Endodermal cell (in vitro differentiated cells): ENCODE data around the gene UBQLN4. TPM values are rescaled to one million over a fixed set of nuclear protein-coding genes. Genes with fewer than 3 reads are reported as not detected.

Experiments used
- DNase-seq: peaks from one replicate; pipeline ENCODE4 v3.0.0-alpha.2; 2017
- H3K27ac ChIP-seq: 2 replicates; pipeline ENCODE4 v1.5.1; 2013; ENCODE audit warnings: mild to moderate bottlenecking, low read depth, low read length, moderate library complexity
- H3K27me3 ChIP-seq: 2 replicates; pipeline ENCODE4 v1.6.1; 2013; ENCODE audit warnings: mild to moderate bottlenecking, low read length, moderate library complexity; ENCODE audit not compliant: insufficient read depth, control insufficient read depth, poor library complexity, severe bottlenecking
- H3K36me3 ChIP-seq: 2 replicates; pipeline ENCODE4 v1.7.0; 2013; ENCODE audit warnings: mild to moderate bottlenecking, low read length, moderate library complexity; ENCODE audit not compliant: control insufficient read depth, insufficient read depth
- H3K4me1 ChIP-seq: one replicate; pipeline ENCODE4 v1.7.0; 2013; ENCODE audit warnings: low read length; ENCODE audit not compliant: control insufficient read depth, insufficient read depth
- H3K4me3 ChIP-seq: 2 replicates; pipeline ENCODE4 v1.5.1; 2013; ENCODE audit warnings: mild to moderate bottlenecking, low read length, moderate library complexity
- H3K9ac ChIP-seq: 2 replicates; pipeline ENCODE4 v1.6.1; 2013; ENCODE audit warnings: mild to moderate bottlenecking, low read length, moderate library complexity; ENCODE audit not compliant: poor library complexity, severe bottlenecking; ENCODE audit errors: extremely low read depth
- H3K9me3 ChIP-seq: 2 replicates; pipeline ENCODE4 v1.6.1; 2013; ENCODE audit warnings: mild to moderate bottlenecking, low read length, moderate library complexity; ENCODE audit not compliant: control insufficient read depth
- H3K27ac Mint-ChIP-seq: 2 replicates; pipeline ENCODE4 v1.8.0; 2020; ENCODE audit warnings: mixed read lengths
- H3K27me3 Mint-ChIP-seq: 2 replicates; pipeline ENCODE4 v1.8.0; 2021; ENCODE audit warnings: mild to moderate bottlenecking, mixed read lengths; ENCODE audit not compliant: insufficient read depth
- H3K36me3 Mint-ChIP-seq: 2 replicates; pipeline ENCODE4 v1.8.0; 2020; ENCODE audit warnings: low read depth, mixed read lengths
- H3K4me1 Mint-ChIP-seq: 2 replicates; pipeline ENCODE4 v1.8.0; 2020; ENCODE audit warnings: mixed read lengths
- H3K4me3 Mint-ChIP-seq: 2 replicates; pipeline ENCODE4 v1.8.0; 2020; ENCODE audit warnings: mild to moderate bottlenecking, moderate library complexity, mixed read lengths
- H3K9me3 Mint-ChIP-seq: 2 replicates; pipeline ENCODE4 v1.8.0; 2020; ENCODE audit warnings: mild to moderate bottlenecking, mixed read lengths
- WGBS, 2 experiments: methylation state at CpG; one replicate each; pipeline versions ENCODE4 v1.1.5 to v1.1.7; 2013; ENCODE audit warnings: missing lambda C conversion rate in 2 of 2, mixed read lengths in 1 of 2; ENCODE audit not compliant: insufficient coverage in 1 of 2, insufficient read length in 1 of 2; 5-methylcytosine and 5-hydroxymethylcytosine counted together
- total RNA-seq, 2 donors: library from RNA; stranded (reverse); fragmentation: NEBNext Ultra II Directional in 1 of 2; extraction: Animal tissue kit (Norgen Biotek cat#: 25700) in 1 of 2; gene quantifications; 2 replicates in 1 of 2; 3 replicates in 1 of 2; pipeline ENCODE4 v1.2.1, GENCODE V29; 2021
- TF ChIP-seq, protein P1 (sequence below): fragments of 200-600 bp; sonication (generic); conservative IDR thresholded peaks from 2 replicates; pipeline ENCODE4 v1.5.0; 2021; ENCODE audit warnings: antibody characterized with exemption, mild to moderate bottlenecking

Gene UBQLN4
- total RNA-seq, 2 donors from 2014 or later = 56.4 to 62.4 TPM

DNA sequence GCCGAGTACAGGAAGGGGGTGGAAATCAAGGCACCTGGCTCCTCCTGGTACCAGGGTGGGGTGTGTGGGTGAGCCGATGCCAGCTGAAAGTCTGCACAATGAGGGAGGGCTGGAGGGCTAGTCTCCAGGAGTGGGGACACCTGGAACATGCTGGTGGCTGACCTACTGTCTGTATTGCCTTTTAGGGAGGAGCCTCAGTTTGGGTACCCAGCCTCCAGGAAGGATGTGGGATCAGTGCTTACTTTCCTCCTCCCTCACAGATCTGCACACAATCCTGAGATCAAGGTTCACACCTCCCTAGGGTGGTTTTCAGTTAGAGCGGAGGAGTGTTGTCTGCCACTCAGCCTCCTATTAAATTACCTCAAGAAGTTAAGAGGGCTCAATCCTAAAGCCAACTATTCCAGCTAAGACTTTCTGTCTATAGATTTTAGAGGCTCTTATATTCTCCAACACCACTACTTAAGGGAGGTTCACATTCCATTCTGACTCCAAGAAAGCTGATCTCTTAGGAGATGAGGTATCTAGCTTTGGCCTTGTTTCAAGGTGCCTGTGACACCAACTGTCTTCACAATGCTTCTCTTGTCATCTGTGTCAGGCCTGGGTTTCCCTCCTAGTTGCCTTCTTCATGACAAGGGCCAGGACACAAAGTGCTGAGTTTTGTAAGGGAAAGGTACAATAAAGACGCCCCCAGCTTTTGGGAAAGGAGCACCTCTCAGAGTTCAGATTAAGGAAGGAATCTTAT lies 48.6 kb downstream of the UBQLN4 start:
- no peak for DNase-seq
- no peak overlapping the region for H3K27ac ChIP-seq
- H3K27me3 ChIP-seq = no peaks in the 10 kb centered on the region

DNA sequence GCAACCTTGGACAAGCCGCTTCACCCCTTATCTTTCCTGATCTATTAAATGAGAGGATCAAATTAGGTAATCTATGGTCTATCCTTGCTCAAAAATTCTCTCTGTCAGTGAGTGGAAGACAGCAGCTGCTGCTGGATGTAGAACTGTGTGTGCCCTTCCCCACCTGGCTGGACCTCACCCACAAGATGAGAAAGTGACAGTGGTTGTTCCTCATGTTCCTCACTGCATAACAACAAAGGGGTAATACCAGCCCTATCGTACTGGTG lies 49.7 kb downstream of the UBQLN4 start:
- no peak overlapping the region for H3K4me3 Mint-ChIP-seq
- TF ChIP-seq, protein P1, sequence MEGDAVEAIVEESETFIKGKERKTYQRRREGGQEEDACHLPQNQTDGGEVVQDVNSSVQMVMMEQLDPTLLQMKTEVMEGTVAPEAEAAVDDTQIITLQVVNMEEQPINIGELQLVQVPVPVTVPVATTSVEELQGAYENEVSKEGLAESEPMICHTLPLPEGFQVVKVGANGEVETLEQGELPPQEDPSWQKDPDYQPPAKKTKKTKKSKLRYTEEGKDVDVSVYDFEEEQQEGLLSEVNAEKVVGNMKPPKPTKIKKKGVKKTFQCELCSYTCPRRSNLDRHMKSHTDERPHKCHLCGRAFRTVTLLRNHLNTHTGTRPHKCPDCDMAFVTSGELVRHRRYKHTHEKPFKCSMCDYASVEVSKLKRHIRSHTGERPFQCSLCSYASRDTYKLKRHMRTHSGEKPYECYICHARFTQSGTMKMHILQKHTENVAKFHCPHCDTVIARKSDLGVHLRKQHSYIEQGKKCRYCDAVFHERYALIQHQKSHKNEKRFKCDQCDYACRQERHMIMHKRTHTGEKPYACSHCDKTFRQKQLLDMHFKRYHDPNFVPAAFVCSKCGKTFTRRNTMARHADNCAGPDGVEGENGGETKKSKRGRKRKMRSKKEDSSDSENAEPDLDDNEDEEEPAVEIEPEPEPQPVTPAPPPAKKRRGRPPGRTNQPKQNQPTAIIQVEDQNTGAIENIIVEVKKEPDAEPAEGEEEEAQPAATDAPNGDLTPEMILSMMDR = no peak
- no peaks in the 10 kb centered on the region for H3K27me3 Mint-ChIP-seq
- Histone ChIP-seq H3K27me3 (no peaks in the 10 kb centered on the region), H3K4me1 (peaks cover 4% of the 10 kb centered on the region), H3K27ac (no peak overlapping the region), H3K9me3 (no peaks in the 10 kb centered on the region), H3K36me3 (peaks cover 11% of the 10 kb centered on the region), H3K9ac (no peak overlapping the region), H3K4me3 (no peak overlapping the region)
- no peaks in the 10 kb centered on the region for H3K9me3 Mint-ChIP-seq
- WGBS, 2 experiments = 47% methylated on average over 2 of the region's 2 CpGs; no CpG with 5 or more reads in 1 of the 2 experiments
- H3K36me3 Mint-ChIP-seq = peaks cover 13% of the 10 kb centered on the region
- no peak for DNase-seq
- H3K4me1 Mint-ChIP-seq = peaks cover 8% of the 10 kb centered on the region
- no peak overlapping the region for H3K27ac Mint-ChIP-seq

More for the DNA sequence above, 48.6 kb downstream of the UBQLN4 start:
- Histone ChIP-seq H3K4me3 (no peak overlapping the region), H3K36me3 (peaks cover 23% of the 10 kb centered on the region), H3K9me3 (no peaks in the 10 kb centered on the region), H3K4me1 (peaks cover 4% of the 10 kb centered on the region), H3K9ac (no peak overlapping the region)
- Mint-ChIP-seq H3K27me3 (no peaks in the 10 kb centered on the region), H3K27ac (peak overlapping the region; percentile 55), H3K4me3 (no peak overlapping the region), H3K9me3 (no peaks in the 10 kb centered on the region), H3K4me1 (peaks cover 8% of the 10 kb centered on the region), H3K36me3 (peaks cover 20% of the 10 kb centered on the region)
- TF ChIP-seq, protein P1 = no peak
- WGBS, 2 experiments = 85 to 100% methylated on average over 3 to 4 of the region's 4 CpGs

DNA sequence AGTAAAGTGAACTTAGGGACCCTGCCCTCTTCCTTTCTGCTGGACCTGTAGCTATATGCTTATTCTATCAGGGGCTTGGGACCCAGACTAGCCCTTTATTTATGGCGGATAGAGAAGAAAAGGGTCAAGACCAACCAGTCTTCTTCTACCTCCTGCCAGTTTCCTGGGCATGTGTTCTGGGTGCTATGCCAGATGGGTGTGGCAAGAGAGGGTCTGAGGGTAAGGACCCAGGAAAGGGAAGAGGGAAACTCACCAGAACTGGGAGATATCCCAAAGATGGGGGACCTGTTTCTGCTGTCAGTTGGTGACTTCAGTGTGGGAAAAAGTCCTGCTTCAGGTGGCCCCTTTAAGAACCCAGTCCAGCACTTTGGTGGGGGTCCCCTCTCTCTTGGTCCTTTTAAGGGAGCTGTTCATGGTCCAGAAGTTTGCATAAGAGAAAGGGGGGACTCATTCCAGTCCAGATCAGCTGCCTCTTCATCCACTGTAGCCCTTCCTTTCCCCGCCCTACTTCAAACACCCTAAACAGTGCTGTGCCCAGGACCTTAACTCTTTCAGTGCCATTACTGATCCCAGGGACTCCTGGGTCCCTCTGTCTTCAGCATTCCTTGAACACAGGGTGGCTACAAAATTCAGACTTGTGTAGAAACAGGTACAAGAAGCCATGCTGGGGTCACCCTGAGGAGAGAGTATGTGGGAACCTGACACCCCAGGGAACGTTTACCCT lies 51.2 kb downstream of the UBQLN4 start:
- peaks cover 4% of the 10 kb centered on the region for H3K36me3 ChIP-seq
- no peak overlapping the region for H3K9ac ChIP-seq
- TF ChIP-seq, protein P1 = no peak
- H3K4me3 ChIP-seq = no peak overlapping the region
- H3K27ac ChIP-seq = no peak overlapping the region
- no peaks in the 10 kb centered on the region for H3K9me3 ChIP-seq
- no peaks in the 10 kb centered on the region for H3K27me3 Mint-ChIP-seq
- H3K27me3 ChIP-seq = no peaks in the 10 kb centered on the region
- H3K4me1 Mint-ChIP-seq = peaks cover 8% of the 10 kb centered on the region
- H3K9me3 Mint-ChIP-seq = no peaks in the 10 kb centered on the region
- peaks cover 4% of the 10 kb centered on the region for H3K4me1 ChIP-seq
- peaks cover 7% of the 10 kb centered on the region for H3K36me3 Mint-ChIP-seq
- WGBS, 2 experiments = 77 to 88% methylated on average over 3 of the region's 3 CpGs
- no peak overlapping the region for H3K4me3 Mint-ChIP-seq
- no peak for DNase-seq
- no peak overlapping the region for H3K27ac Mint-ChIP-seq
